Bronchial epithelial cell (primary cell): ENCODE measurements around the gene UTP14C. TPM values are rescaled to one million over a fixed set of nuclear protein-coding genes. Genes with fewer than 3 reads are reported as not detected.

Experiments used
- DNase-seq: peaks from one replicate; pipeline ENCODE4 v3.0.0-alpha.2; 2010; ENCODE audit warnings: low read depth
- FAIRE-seq: peaks from 2 replicates; lab custom pipeline; 2011; peaks lifted over from hg19 to GRCh38; lab: Jason Lieb, UNC
- H3K27me3 ChIP-seq: 2 replicates; pipeline ENCODE4 v1.5.1; 2011; ENCODE audit warnings: low read length; ENCODE audit not compliant: control insufficient read depth, insufficient read depth
- H3K36me3 ChIP-seq: 2 replicates; pipeline ENCODE4 v1.5.1; 2011; ENCODE audit warnings: low read length; ENCODE audit not compliant: control insufficient read depth, insufficient read depth
- H3K4me3 ChIP-seq: 2 replicates; pipeline ENCODE4 v1.5.1; 2011; ENCODE audit warnings: mild to moderate bottlenecking, low read depth, low read length, control low read depth
- total RNA-seq: library from RNA; depleted of rRNA; stranded (reverse); fragments of >200 nt; gene quantifications from 2 replicates; pipeline ENCODE4 v1.2.1, GENCODE V29; 2014
- TF ChIP-seq, protein P1 (sequence below): IDR thresholded peaks from 2 replicates; pipeline ENCODE4 v1.5.1; 2011; ENCODE audit warnings: mild to moderate bottlenecking, moderate library complexity, low read length, control low read depth, inconsistent platforms; ENCODE audit not compliant: insufficient read depth, severe bottlenecking

UTP14C gene
- total RNA-seq, 1 donor from 2014 or later: 10.8 TPM

DNA sequence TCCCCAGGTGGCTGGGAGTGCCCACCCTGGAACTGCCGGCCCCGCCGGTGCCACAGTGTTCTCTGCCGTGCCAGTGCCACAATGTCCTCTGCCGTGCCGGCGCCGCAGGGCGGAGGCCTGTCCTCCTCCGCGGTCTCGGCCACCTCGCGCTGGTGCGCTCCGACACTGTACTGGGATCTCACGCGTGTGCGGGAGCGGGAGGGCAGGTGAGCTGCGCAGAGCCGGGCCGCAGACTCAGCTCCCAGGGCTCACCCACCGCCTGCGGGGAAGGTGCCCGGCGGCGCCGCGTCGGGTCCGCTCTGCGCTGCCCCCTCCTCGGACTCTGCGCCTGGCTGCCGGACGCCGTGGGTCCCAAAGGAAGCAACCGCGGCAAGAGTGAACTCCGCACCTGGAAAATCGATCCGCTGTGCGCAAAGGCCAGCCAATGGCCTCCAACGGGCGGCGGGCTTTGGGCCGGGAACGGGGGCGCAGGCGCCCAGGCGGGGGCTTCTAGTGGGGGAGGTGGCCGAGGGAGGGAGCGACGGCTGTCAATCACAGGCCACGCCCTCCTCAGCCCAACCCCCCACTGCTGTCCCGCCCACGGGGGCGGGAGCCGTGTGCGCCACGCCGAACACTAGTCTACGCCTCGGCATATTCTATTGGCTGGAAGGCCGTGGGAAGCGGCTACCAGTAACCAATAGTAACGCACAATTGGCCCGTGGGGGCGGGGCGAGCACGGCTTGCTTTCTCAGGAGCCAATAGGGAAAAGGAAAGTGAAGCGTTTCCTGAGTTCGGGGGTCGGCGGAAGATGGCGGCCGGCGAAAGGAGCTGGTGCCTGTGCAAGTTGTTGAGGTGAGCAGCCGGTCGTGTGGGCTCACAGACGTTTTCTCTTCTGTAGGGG, 12.6 kb upstream of the UTP14C start, which contains the start of gene ALG11:
ALG11 (plus strand) TSS at position 767 of the 880 bp plus-strand sequence; CDS start at position 788, 21 bp downstream.
- no peaks in the 10 kb centered on the region for H3K36me3 ChIP-seq
- H3K4me3 ChIP-seq: peak within 1 kb of the TSS; percentile 97
- no peaks in the 10 kb centered on the region for H3K27me3 ChIP-seq
- FAIRE-seq (peak; percentile 89), DNase-seq (peak; percentile 94)
- TF ChIP-seq, protein P1, sequence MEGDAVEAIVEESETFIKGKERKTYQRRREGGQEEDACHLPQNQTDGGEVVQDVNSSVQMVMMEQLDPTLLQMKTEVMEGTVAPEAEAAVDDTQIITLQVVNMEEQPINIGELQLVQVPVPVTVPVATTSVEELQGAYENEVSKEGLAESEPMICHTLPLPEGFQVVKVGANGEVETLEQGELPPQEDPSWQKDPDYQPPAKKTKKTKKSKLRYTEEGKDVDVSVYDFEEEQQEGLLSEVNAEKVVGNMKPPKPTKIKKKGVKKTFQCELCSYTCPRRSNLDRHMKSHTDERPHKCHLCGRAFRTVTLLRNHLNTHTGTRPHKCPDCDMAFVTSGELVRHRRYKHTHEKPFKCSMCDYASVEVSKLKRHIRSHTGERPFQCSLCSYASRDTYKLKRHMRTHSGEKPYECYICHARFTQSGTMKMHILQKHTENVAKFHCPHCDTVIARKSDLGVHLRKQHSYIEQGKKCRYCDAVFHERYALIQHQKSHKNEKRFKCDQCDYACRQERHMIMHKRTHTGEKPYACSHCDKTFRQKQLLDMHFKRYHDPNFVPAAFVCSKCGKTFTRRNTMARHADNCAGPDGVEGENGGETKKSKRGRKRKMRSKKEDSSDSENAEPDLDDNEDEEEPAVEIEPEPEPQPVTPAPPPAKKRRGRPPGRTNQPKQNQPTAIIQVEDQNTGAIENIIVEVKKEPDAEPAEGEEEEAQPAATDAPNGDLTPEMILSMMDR: no peak

DNA sequence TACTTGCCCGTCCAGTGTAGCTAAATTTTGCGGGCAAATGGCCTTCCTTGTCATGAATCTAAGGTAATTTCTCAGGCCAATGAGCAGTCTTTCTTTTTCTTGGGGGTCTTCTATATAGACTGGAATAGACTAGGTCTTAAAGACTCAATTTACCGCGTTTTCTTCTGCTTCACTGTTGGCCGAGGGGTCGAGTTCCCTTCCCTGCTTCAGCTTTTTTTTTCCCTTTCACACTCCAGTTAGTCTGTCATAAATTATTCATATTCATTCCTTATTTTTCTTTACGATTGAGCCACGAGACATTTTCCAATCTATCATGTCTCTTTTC, 12.0 kb upstream of the UTP14C start:
- H3K36me3 ChIP-seq: no peaks in the 10 kb centered on the region
- TF ChIP-seq, protein P1: no peak
- DNase-seq: no peak
- no peak for FAIRE-seq
- H3K4me3 ChIP-seq: peak overlapping the region; percentile 97
- H3K27me3 ChIP-seq: no peaks in the 10 kb centered on the region

DNA sequence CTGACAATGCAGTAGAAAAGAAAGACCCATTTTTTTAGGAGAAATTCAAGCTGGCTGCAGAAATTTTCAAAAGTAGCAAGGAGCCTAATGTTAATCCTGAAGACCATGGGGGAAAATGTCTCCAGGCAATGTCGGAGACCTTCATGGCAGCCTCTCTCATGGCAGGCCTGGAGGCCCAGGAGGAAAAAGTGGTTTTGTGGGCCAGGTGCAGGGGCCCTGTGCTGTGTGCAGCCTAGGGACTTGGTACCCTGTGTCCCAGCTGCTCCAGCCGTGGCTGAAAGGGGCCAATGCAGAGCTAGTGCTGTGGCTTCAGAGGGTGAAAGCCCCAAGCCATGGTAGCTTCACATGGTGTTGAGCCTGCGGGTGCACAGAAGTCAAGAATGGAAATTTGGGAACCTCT, 8.2 kb upstream of the UTP14C start:
- TF ChIP-seq, protein P1: no peak
- H3K36me3 ChIP-seq: no peaks in the 10 kb centered on the region
- DNase-seq: no peak
- H3K4me3 ChIP-seq: no peak overlapping the region
- no peaks in the 10 kb centered on the region for H3K27me3 ChIP-seq
- FAIRE-seq: no peak

DNA sequence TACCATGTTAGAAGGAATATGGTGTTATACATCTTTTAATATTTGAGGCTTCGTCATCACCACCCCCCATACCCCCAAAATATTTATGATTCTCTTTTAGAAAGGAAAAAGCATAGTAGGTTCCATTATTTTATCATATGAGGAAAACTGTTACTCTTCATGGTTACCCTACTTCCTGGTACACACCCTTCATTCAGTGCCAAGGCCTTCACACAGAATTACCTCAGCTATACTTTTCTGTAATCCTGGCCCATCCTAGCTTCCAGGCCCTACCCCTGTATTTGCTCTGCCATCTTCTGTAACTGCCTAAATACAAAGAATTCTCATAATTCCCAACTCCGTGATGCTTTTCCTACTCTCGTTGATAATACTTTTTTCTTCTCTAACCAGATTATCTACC, 4.3 kb upstream of the UTP14C start:
- Histone ChIP-seq H3K27me3 (no peaks in the 10 kb centered on the region), H3K36me3 (peaks cover 2% of the 10 kb centered on the region), H3K4me3 (no peak overlapping the region)
- TF ChIP-seq, protein P1: no peak
- FAIRE-seq (no peak), DNase-seq (no peak)

DNA sequence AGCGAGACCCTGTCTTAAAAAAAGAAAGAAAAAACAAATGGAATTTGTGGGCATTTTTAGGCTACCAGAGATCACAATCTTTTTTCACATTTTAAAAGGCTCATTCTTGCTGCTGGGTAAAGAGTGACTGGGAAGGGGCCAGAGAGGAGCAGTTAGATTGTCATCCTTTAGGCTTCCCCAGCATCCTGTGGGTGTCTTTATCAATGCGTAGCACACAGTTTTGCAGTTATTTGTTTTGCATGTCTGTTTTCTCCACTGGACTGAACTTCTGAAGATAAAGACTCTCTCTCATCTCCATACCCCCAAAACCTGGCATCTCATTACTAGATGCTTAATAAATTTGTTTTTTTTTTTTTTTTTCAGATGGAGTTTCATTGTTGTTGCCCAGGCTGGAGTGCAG, 2.1 kb upstream of the UTP14C start:
- no peak overlapping the region for H3K4me3 ChIP-seq
- H3K27me3 ChIP-seq: no peaks in the 10 kb centered on the region
- TF ChIP-seq, protein P1: no peak
- no peak for FAIRE-seq
- peaks cover 2% of the 10 kb centered on the region for H3K36me3 ChIP-seq
- no peak for DNase-seq
